Measurements from ENCODE around the gene BRI3BP.
"Not testable (repeated sequence)": the region's sequence is repeated elsewhere in the genome, so short reads cannot be mapped to it uniquely, and the experiment has no call there.

BRI3BP gene

GRCh38 chr12:125070661-125071390, 77.4 kb downstream of the BRI3BP start:
- DNase-seq, result no peak

DNA sequence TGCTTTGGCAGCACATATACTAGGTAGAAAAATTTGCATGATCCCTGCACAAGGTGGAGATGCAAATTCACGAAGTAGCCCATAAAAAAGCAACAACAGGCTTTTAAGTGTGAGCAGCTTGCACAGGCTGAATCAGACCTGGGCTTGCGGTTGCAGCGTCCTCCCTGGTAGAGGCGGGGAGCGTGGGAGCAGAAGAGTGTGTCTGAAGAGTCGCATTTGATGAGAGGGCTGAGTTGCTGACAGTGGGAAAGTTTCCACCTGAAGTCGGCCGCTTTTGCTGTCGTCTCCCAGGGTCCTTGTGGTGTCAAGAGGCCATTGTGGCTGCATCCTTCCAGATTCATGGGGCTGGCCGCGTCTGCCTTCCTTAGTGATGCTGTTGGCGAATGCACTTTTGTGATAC, 78.0 kb downstream of the BRI3BP start:
- no peak for DNase-seq

DNA sequence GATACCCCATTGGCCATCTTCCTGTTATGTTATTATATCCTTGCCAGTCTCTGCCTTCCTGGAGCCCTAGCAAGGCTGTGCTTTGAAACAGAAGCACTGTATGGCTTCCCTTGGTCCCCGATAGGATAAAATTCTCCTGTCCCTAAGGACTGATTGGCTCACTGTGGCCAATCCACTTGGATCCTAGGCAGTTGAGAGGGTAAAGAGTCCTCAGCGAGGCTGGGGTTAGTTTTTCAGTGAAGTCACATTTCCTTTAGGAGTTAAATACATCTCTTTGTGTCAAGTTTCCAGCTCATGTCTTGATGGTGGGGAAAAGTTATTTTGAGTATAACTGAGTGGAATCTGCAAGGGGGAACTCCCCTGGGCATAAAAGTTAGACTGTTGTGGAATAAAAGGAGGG, 79.1 kb downstream of the BRI3BP start:
- no peak for DNase-seq

DNA sequence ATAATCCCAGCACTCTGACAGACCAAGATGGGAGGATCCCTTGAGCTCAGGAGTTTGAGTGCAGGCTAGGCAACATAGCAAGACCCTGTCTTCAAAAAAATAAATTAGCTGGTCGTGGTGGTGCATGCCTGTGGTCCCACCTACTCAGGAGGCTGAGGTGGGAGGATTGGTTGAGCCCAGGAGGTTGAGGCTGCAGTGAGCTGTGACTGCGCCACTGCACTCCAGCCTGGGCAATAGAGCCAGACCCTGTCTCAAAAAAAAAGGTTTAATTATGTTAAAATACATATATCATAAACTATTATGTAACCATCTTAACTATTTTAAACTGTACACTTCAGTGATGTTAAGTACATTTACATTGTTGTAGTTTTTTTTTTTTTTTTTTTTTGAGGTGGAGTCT, 80.8 kb downstream of the BRI3BP start:
- DNase-seq, result not testable (repeated sequence)

GRCh38 chr12:125076103-125076502, 82.7 kb downstream of the BRI3BP start:
- DNase-seq, result no peak

DNA sequence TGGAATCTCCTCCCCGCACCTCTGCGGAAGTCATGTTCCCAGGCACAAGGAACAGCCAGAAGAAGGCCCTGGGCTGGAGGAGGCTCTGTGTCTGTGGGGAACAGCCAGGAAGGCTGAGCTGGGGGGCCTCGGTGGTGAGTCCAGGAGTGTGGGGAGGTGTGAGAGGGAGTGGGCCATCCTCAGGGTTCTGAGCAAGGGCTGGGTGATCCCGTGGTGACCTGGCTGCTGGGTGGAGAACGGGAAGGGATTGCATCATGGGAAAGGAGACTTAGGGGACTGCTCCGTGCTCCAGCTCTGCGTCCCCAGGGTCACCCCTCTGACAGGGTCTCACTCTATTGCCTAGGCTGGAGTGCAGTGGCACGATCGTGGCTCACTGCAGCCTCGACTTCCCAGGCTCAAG, 85.6 kb downstream of the BRI3BP start:
- no peak for DNase-seq

DNA sequence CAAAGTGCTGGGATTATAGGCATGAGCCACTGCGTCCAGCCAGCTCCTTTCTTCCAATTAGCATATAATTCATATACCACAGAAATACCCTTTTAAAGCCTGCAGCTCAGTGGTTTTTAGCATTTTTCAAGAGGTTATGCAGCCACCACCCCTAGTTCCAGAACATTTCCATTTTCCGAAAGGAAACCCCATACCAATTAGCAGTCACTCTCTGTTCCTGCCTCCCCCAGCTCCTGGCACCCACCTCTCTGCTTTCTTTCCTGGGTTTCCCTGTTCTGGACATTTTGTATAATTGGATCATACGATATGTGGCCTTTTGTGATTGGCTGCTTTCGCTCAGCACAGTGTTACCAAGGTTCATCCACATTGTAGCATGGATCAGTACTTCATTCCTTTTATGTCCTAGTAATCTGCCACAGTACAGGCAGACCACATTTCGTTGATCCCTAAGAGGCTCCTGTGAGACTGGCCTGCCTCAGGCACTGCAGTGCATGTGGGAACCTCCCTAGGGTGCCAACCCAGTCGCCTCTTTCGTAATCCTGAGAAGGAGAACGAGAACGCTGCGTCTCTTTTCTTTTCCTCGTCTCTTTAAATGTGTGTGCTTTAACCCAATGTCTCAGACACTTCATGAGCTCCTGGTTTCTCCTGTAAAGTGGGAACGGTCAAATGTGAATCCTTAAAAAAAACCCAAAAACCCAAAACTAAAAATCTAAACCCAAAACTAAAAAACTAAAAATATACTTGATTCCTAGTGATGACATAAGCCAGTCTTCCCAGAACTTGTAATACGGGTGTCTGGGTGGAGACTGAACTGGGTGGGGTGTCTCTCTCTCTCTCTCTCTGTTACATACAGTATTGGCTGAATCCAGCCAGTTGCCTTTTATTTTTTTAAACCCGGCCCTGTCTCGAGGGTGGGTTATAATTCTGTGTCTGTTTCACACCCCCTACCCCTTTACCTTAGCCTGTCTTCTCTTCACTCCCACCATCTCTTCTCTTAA, 86.5 kb downstream of the BRI3BP start:
- DNase-seq, result no peak

Measured in NCI-H1694 (cell line).